Embryonic facial prominence (tissue), 1 donor: Measurements from ENCODE around the gene TAB2.
"Not testable (repeated sequence)": the region's sequence is repeated elsewhere in the genome, so short reads cannot be mapped to it uniquely, and the experiment has no call there.

Experiments used
- DNase-seq: peaks from one replicate; pipeline ENCODE4 v3.0.0-alpha.2; 2016; ENCODE audit errors: extremely low spot score

The TAB2 gene

GRCh38 chr6:149443411-149444181 is 126.1 kb downstream of the TAB2 start:
- peak; percentile 27 for DNase-seq

- not testable (repeated sequence) for DNase-seq
These were observed 127.0 kb downstream of the TAB2 start for GRCh38 chr6:149444360-149445094.

- no peak for DNase-seq
These were observed 127.6 kb downstream of the TAB2 start for GRCh38 chr6:149445095-149445466.

- no peak for DNase-seq
These were observed 128.1 kb downstream of the TAB2 start for GRCh38 chr6:149445573-149445972.

GRCh38 chr6:149446791-149447376 is 129.4 kb downstream of the TAB2 start:
- DNase-seq: no peak

GRCh38 chr6:149448821-149449453 is 131.4 kb downstream of the TAB2 start:
- no peak for DNase-seq

- DNase-seq: no peak
These were observed 132.5 kb downstream of the TAB2 start for GRCh38 chr6:149449831-149450678.

GRCh38 chr6:149450679-149451375 is 133.3 kb downstream of the TAB2 start:
- DNase-seq: no peak

GRCh38 chr6:149451376-149452036 is 134.0 kb downstream of the TAB2 start:
- DNase-seq: no peak

- no peak for DNase-seq
These were observed 134.8 kb downstream of the TAB2 start for GRCh38 chr6:149452037-149452939.

- DNase-seq: no peak
These were observed 136.3 kb downstream of the TAB2 start for GRCh38 chr6:149453597-149454345.

GRCh38 chr6:149454346-149454848 is 136.9 kb downstream of the TAB2 start:
- DNase-seq: peak; percentile 18

GRCh38 chr6:149455031-149455732 is 137.7 kb downstream of the TAB2 start:
- DNase-seq: no peak

GRCh38 chr6:149456311-149457021 is 139.0 kb downstream of the TAB2 start:
- no peak for DNase-seq

GRCh38 chr6:149457316-149457884 is 139.9 kb downstream of the TAB2 start:
- no peak for DNase-seq

- no peak for DNase-seq
These were observed 140.7 kb downstream of the TAB2 start for GRCh38 chr6:149458196-149458595.

GRCh38 chr6:149458806-149459205 is 141.3 kb downstream of the TAB2 start:
- no peak for DNase-seq
